HG03196 (cell line): Measurements from ENCODE around the gene FAM117A.
"Not testable (repeated sequence)": the region's sequence is repeated elsewhere in the genome, so short reads cannot be mapped to it uniquely, and the experiment has no call there.

Experiments
- ATAC-seq: cut with Tn5 transposase; IDR thresholded peaks from one replicate; pipeline ENCODE4 v1.9.1; 2021; ENCODE audit not compliant: unreplicated experiment

FAM117A gene

GRCh38 chr17:49764559-49765180, 739 bp upstream of the FAM117A start:
- no peak for ATAC-seq

GRCh38 chr17:49762151-49762941, 1.6 kb downstream of the FAM117A start:
- ATAC-seq = no peak

- no peak for ATAC-seq
These were observed 2.9 kb downstream of the FAM117A start for GRCh38 chr17:49760932-49761558.

- no peak for ATAC-seq
These were observed 3.6 kb downstream of the FAM117A start for GRCh38 chr17:49760296-49760695.

- no peak for ATAC-seq
These were observed 4.7 kb downstream of the FAM117A start for GRCh38 chr17:49759203-49759602.

- not testable (repeated sequence) for ATAC-seq
These were observed 5.4 kb downstream of the FAM117A start for GRCh38 chr17:49758464-49759010.

- no peak for ATAC-seq
These were observed 6.7 kb downstream of the FAM117A start for GRCh38 chr17:49757151-49757777.

- no peak for ATAC-seq
These were observed 7.4 kb downstream of the FAM117A start for GRCh38 chr17:49756323-49757150.

- no peak for ATAC-seq
These were observed 8.2 kb downstream of the FAM117A start for GRCh38 chr17:49755663-49756283.

GRCh38 chr17:49753959-49754391, 10.0 kb downstream of the FAM117A start:
- ATAC-seq = no peak

- no peak for ATAC-seq
These were observed 11.4 kb downstream of the FAM117A start for GRCh38 chr17:49752508-49752907.

GRCh38 chr17:49749730-49750129, 14.2 kb downstream of the FAM117A start:
- no peak for ATAC-seq

GRCh38 chr17:49748791-49749190, 15.1 kb downstream of the FAM117A start:
- peak; percentile 81 for ATAC-seq

- no peak for ATAC-seq
These were observed 15.7 kb downstream of the FAM117A start for GRCh38 chr17:49748223-49748622.

GRCh38 chr17:49747632-49748031, 16.3 kb downstream of the FAM117A start:
- no peak for ATAC-seq

GRCh38 chr17:49746791-49747490, 17.0 kb downstream of the FAM117A start:
- ATAC-seq = peak; percentile 48

- no peak for ATAC-seq
These were observed 18.5 kb downstream of the FAM117A start for GRCh38 chr17:49745175-49746139.

- ATAC-seq = no peak
These were observed 21.7 kb downstream of the FAM117A start for GRCh38 chr17:49742166-49742638.
